Measurements from ENCODE around the gene CD44.

CD44 gene

DNA sequence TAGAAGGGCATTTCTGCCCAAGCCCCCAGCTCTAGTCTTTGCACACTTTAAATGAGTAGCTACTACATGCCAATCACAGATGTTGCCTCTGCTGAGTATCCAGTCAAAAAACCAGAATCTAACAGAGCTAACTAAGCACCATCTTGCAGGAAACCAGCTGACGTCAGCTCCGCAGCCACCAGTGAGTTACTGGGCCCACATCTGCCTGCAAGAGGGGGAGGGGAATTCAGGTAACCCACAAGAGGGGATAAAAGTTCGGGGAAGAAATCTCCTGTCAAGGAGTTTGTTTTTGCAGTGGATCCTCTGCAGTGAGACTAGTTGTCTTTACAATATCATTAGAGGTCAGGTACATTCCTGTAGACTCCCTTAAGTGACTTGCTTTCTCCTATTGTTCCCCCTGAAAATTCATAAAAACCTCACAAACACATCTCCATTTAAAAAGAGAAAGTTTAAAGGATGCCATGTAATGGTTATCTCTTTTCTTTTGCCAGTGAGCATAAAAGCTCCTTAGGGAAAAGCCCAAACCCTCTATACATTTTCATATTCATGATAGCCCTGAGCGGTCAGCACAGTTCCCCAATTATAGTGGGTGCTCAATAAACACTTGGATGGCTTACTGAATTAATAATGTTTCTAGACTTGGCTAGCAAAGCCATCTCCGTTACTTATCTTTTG, 9.3 kb downstream of the CD44 start:
- no peaks in the 10 kb centered on the region for H3K27me3 ChIP-seq (ENCODE audit: insufficient read depth, poor library complexity, severe bottlenecking)
- H3K9me3 ChIP-seq (ENCODE audit: severe bottlenecking): no peaks in the 10 kb centered on the region
- H3K4me1 ChIP-seq (ENCODE audit: insufficient read depth, poor library complexity, severe bottlenecking): peaks cover 41% of the 10 kb centered on the region
- ATAC-seq (ENCODE audit: low read depth) (no peak), DNase-seq (ENCODE audit: low spot score) (no peak)
- TF ChIP-seq, protein P1, sequence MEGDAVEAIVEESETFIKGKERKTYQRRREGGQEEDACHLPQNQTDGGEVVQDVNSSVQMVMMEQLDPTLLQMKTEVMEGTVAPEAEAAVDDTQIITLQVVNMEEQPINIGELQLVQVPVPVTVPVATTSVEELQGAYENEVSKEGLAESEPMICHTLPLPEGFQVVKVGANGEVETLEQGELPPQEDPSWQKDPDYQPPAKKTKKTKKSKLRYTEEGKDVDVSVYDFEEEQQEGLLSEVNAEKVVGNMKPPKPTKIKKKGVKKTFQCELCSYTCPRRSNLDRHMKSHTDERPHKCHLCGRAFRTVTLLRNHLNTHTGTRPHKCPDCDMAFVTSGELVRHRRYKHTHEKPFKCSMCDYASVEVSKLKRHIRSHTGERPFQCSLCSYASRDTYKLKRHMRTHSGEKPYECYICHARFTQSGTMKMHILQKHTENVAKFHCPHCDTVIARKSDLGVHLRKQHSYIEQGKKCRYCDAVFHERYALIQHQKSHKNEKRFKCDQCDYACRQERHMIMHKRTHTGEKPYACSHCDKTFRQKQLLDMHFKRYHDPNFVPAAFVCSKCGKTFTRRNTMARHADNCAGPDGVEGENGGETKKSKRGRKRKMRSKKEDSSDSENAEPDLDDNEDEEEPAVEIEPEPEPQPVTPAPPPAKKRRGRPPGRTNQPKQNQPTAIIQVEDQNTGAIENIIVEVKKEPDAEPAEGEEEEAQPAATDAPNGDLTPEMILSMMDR (IDR thresholded peaks at IDR 0.05; ENCODE audit: poor library complexity, severe bottlenecking): no peak
- H3K36me3 ChIP-seq (ENCODE audit: low read depth): peaks cover 87% of the 10 kb centered on the region
- H3K27ac ChIP-seq (ENCODE audit: poor library complexity, severe bottlenecking): no peak overlapping the region
- no peak overlapping the region for H3K4me3 ChIP-seq (ENCODE audit: severe bottlenecking)

GRCh38 chr11:35150454-35150853, 11.5 kb downstream of the CD44 start:
- peak overlapping the region; percentile 28 for H3K27ac ChIP-seq (ENCODE audit: poor library complexity, severe bottlenecking)
- TF ChIP-seq, protein P1 (IDR thresholded peaks at IDR 0.05; ENCODE audit: poor library complexity, severe bottlenecking): no peak
- no peak overlapping the region for H3K4me3 ChIP-seq (ENCODE audit: severe bottlenecking)
- H3K36me3 ChIP-seq (ENCODE audit: low read depth): peaks cover 93% of the 10 kb centered on the region
- DNase-seq (ENCODE audit: low spot score) (no peak), ATAC-seq (ENCODE audit: low read depth) (no peak)
- peaks cover 37% of the 10 kb centered on the region for H3K4me1 ChIP-seq (ENCODE audit: insufficient read depth, poor library complexity, severe bottlenecking)
- no peaks in the 10 kb centered on the region for H3K9me3 ChIP-seq (ENCODE audit: severe bottlenecking)
- no peaks in the 10 kb centered on the region for H3K27me3 ChIP-seq (ENCODE audit: insufficient read depth, poor library complexity, severe bottlenecking)

- peak overlapping the region; percentile 28 for H3K27ac ChIP-seq (ENCODE audit: poor library complexity, severe bottlenecking)
- H3K27me3 ChIP-seq (ENCODE audit: insufficient read depth, poor library complexity, severe bottlenecking): no peaks in the 10 kb centered on the region
- ATAC-seq (ENCODE audit: low read depth) (no peak), DNase-seq (ENCODE audit: low spot score) (no peak)
- no peak overlapping the region for H3K4me3 ChIP-seq (ENCODE audit: severe bottlenecking)
- H3K4me1 ChIP-seq (ENCODE audit: insufficient read depth, poor library complexity, severe bottlenecking): peaks cover 37% of the 10 kb centered on the region
- peaks cover 97% of the 10 kb centered on the region for H3K36me3 ChIP-seq (ENCODE audit: low read depth)
- no peaks in the 10 kb centered on the region for H3K9me3 ChIP-seq (ENCODE audit: severe bottlenecking)
- TF ChIP-seq, protein P1 (IDR thresholded peaks at IDR 0.05; ENCODE audit: poor library complexity, severe bottlenecking): no peak
Observed at GRCh38 chr11:35151241-35151640, 12.3 kb downstream of the CD44 start.

GRCh38 chr11:35151683-35152280, 12.8 kb downstream of the CD44 start:
- TF ChIP-seq, protein P1 (IDR thresholded peaks at IDR 0.05; ENCODE audit: poor library complexity, severe bottlenecking): no peak
- H3K27me3 ChIP-seq (ENCODE audit: insufficient read depth, poor library complexity, severe bottlenecking): no peaks in the 10 kb centered on the region

GRCh38 chr11:35152575-35152974, 13.6 kb downstream of the CD44 start:
- no peaks in the 10 kb centered on the region for H3K9me3 ChIP-seq (ENCODE audit: severe bottlenecking)
- H3K27me3 ChIP-seq (ENCODE audit: insufficient read depth, poor library complexity, severe bottlenecking): no peaks in the 10 kb centered on the region
- peaks cover 42% of the 10 kb centered on the region for H3K4me1 ChIP-seq (ENCODE audit: insufficient read depth, poor library complexity, severe bottlenecking)
- TF ChIP-seq, protein P1 (IDR thresholded peaks at IDR 0.05; ENCODE audit: poor library complexity, severe bottlenecking): no peak
- no peak for ATAC-seq (ENCODE audit: low read depth)
- peaks cover 95% of the 10 kb centered on the region for H3K36me3 ChIP-seq (ENCODE audit: low read depth)
- DNase-seq (ENCODE audit: low spot score): no peak
- no peak overlapping the region for H3K4me3 ChIP-seq (ENCODE audit: severe bottlenecking)
- H3K27ac ChIP-seq (ENCODE audit: poor library complexity, severe bottlenecking): peak overlapping the region; percentile 99

More at GRCh38 chr11:35151683-35152280, 12.8 kb downstream of the CD44 start:
- H3K4me1 ChIP-seq (ENCODE audit: insufficient read depth, poor library complexity, severe bottlenecking): peaks cover 37% of the 10 kb centered on the region
- H3K4me3 ChIP-seq (ENCODE audit: severe bottlenecking): no peak overlapping the region
- H3K9me3 ChIP-seq (ENCODE audit: severe bottlenecking): no peaks in the 10 kb centered on the region
- no peak for ATAC-seq (ENCODE audit: low read depth)
- H3K27ac ChIP-seq (ENCODE audit: poor library complexity, severe bottlenecking): peak overlapping the region; percentile 28
- peaks cover 94% of the 10 kb centered on the region for H3K36me3 ChIP-seq (ENCODE audit: low read depth)
- DNase-seq (ENCODE audit: low spot score): no peak

All from RWPE2 (cell line).